CD14-positive monocyte (primary cell): ENCODE data around the gene GLTPD2. TPM values are rescaled to one million over a fixed set of nuclear protein-coding genes. Genes with fewer than 3 reads are reported as not detected.

ENCODE experiments used
- DNase-seq, 3 donors: peaks; one replicate each; pipeline ENCODE4 v3.0.0-alpha.2; 2011 to 2022
- H2AFZ ChIP-seq: 2 replicates; pipeline ENCODE4 v1.6.0; 2012; ENCODE audit warnings: mild to moderate bottlenecking, low read depth, low read length, inconsistent platforms; ENCODE audit not compliant: insufficient read depth, poor library complexity, severe bottlenecking
- H3K27ac ChIP-seq, 2 donors: 1 replicate in 1 of 2; 2 replicates in 1 of 2; pipeline ENCODE4 v1.5.1; 2012 to 2013; ENCODE audit warnings: low read length in 2 of 2, control low read depth in 1 of 2, inconsistent platforms in 1 of 2, low read depth in 1 of 2, mild to moderate bottlenecking in 1 of 2
- H3K27me3 ChIP-seq, 2 donors: one replicate each; pipeline versions ENCODE4 v1.6.0 to v1.6.1; 2011 to 2013; ENCODE audit warnings: low read length in 2 of 2; ENCODE audit not compliant: control insufficient read depth in 2 of 2, insufficient read depth in 2 of 2
- H3K36me3 ChIP-seq, 2 donors: replicated peaks in 1 of 2; 1 replicate in 1 of 2; 2 replicates in 1 of 2; pipeline versions ENCODE4 v1.5.1 to v1.6.1; 2012 to 2013; ENCODE audit warnings: low read length in 2 of 2, control low read depth in 1 of 2, inconsistent platforms in 1 of 2, mild to moderate bottlenecking in 1 of 2; ENCODE audit not compliant: insufficient read depth in 2 of 2, control insufficient read depth in 1 of 2
- H3K4me1 ChIP-seq, 2 donors: 1 replicate in 1 of 2; 2 replicates in 1 of 2; pipeline versions ENCODE4 v1.5.1 to v1.6.1; 2012 to 2013; ENCODE audit warnings: low read length in 2 of 2, control low read depth in 1 of 2, inconsistent platforms in 1 of 2, mild to moderate bottlenecking in 1 of 2, moderate library complexity in 1 of 2; ENCODE audit not compliant: insufficient read depth in 2 of 2, control insufficient read depth in 1 of 2
- H3K4me2 ChIP-seq: replicated peaks from 2 replicates; pipeline ENCODE3; 2012; ENCODE audit warnings: low read length, moderate library complexity, mild to moderate bottlenecking; ENCODE audit not compliant: poor library complexity, severe bottlenecking; ENCODE audit errors: extremely low read depth
- H3K4me3 ChIP-seq, 3 experiments: fragments of 200-600 bp in 1 of 3; sonication (generic) in 1 of 3; replicated peaks in 1 of 3; 1 replicate in 2 of 3; 2 replicates in 1 of 3; pipeline ENCODE4 v1.5.1; 2011 to 2013; ENCODE audit warnings: low read length in 3 of 3, mild to moderate bottlenecking in 3 of 3, control low read depth in 2 of 3, low read depth in 2 of 3, inconsistent platforms in 1 of 3, moderate library complexity in 1 of 3
- H3K79me2 ChIP-seq: 2 replicates; pipeline ENCODE4 v1.6.0; 2012; ENCODE audit warnings: mild to moderate bottlenecking, control low read depth, inconsistent platforms, low read length, moderate library complexity; ENCODE audit not compliant: insufficient read depth
- H3K9ac ChIP-seq: 2 replicates; pipeline ENCODE4 v1.6.0; 2017; ENCODE audit warnings: low read length, mild to moderate bottlenecking; ENCODE audit not compliant: insufficient read depth, poor library complexity, severe bottlenecking
- H3K9me3 ChIP-seq, 2 donors: replicated peaks in 1 of 2; 1 replicate in 1 of 2; 2 replicates in 1 of 2; pipeline versions ENCODE4 v1.5.1 to v1.6.1; 2012 to 2013; ENCODE audit warnings: low read length in 2 of 2, control low read depth in 1 of 2; ENCODE audit not compliant: control insufficient read depth in 1 of 2, insufficient read depth in 1 of 2
- H4K20me1 ChIP-seq: 2 replicates; pipeline ENCODE4 v1.6.0; 2012; ENCODE audit warnings: mild to moderate bottlenecking, low read length, control low read depth, moderate library complexity; ENCODE audit not compliant: insufficient read depth
- H3K27ac Mint-ChIP-seq, 7 donors: one replicate each; pipeline ENCODE4 v1.8.0; 2020; ENCODE audit warnings: mild to moderate bottlenecking in 7 of 7, mixed read lengths in 7 of 7, moderate library complexity in 6 of 7, inconsistent platforms in 2 of 7
- H3K27me3 Mint-ChIP-seq, 3 donors: one replicate each; pipeline ENCODE4 v1.8.0; 2021 to 2022; ENCODE audit warnings: low read depth in 3 of 3, mild to moderate bottlenecking in 3 of 3, mixed read lengths in 3 of 3, moderate library complexity in 3 of 3, inconsistent platforms in 1 of 3
- H3K36me3 Mint-ChIP-seq, 2 donors: one replicate each; pipeline ENCODE4 v1.8.0; 2020; ENCODE audit warnings: mixed read lengths in 2 of 2, inconsistent platforms in 1 of 2, mild to moderate bottlenecking in 1 of 2
- H3K4me1 Mint-ChIP-seq: one replicate; pipeline ENCODE4 v1.8.0; 2020; ENCODE audit warnings: mild to moderate bottlenecking, mixed read lengths
- H3K4me3 Mint-ChIP-seq, 2 donors: one replicate each; pipeline ENCODE4 v1.8.0; 2020; ENCODE audit warnings: mild to moderate bottlenecking in 2 of 2, mixed read lengths in 2 of 2, moderate library complexity in 1 of 2
- H3K9me3 Mint-ChIP-seq, 7 donors: one replicate each; pipeline ENCODE4 v1.8.0; 2020 to 2022; ENCODE audit warnings: mixed read lengths in 7 of 7, mild to moderate bottlenecking in 6 of 7, moderate library complexity in 6 of 7, inconsistent platforms in 2 of 7
- WGBS: methylation state at CpG from one replicate; pipeline ENCODE4 v1.1.5; 2013; ENCODE audit warnings: missing lambda C conversion rate; ENCODE audit not compliant: insufficient coverage; 5-methylcytosine and 5-hydroxymethylcytosine counted together
- intact Hi-C, 2 donors: fragments of 100-400 bp; cut with micrococcal nuclease; formaldehyde crosslinking; loops; one replicate each; pipeline versions ENCODE4 v1.15.0 to v1.15.1; 2023
- polyA plus RNA-seq, 3 donors: library from polyadenylated mRNA; depleted of rRNA in 1 of 3; unstranded in 2 of 3; stranded (reverse) in 1 of 3; fragments of 300-500 nt in 2 of 3; fragments of >200 nt in 1 of 3; fragmentation: Illumina TruSeq in 2 of 3; gene quantifications; 1 replicate in 2 of 3; 2 replicates in 1 of 3; pipeline ENCODE4 v1.2.3, GENCODE V29; 2012 to 2021
- TF ChIP-seq, protein P1 (sequence below): fragments of 200-600 bp; IDR thresholded peaks from one replicate; pipeline ENCODE4 v1.8.0; 2022; ENCODE audit warnings: antibody characterized with exemption, mild to moderate bottlenecking

Gene GLTPD2
- polyA plus RNA-seq, 3 donors, result 0.27 to 2.1 (median 1.5) TPM

DNA sequence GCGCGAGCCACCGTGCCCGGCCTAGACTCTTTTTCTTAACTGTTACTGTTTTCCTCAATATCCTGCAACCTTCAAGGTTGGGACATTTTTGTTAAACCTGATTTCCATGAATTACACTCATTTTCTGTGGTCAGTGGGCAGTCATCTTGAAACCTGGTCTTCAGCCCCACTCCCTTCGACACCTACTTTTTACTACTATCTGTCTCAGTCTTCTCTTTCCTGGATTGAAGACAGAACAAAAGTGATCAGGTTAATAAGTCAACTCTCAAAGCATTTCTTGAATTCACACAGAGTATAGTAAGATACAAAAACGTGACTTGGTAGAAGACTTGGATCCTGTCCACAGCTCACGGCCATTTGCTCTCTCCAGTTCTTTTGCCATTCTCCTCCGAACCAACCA, 50.5 kb downstream of the GLTPD2 start:
- intact Hi-C loops, result loop anchor here (5.0 kb wide), 3 partner anchors 33 to 42 kb away; partner anchors contain the start of gene PSMB6 (in 1 of the 2)
- no peak for DNase-seq
- Histone ChIP-seq H3K9me3 (no peaks in the 10 kb centered on the region), H3K4me2 (no peak overlapping the region), H4K20me1 (peaks cover 15% of the 10 kb centered on the region), H3K4me3 (no peak overlapping the region), H2AFZ (no peak overlapping the region), H3K27me3 (no peaks in the 10 kb centered on the region), H3K36me3 (peaks cover 10 to 31% of the 10 kb centered on the region in 2 donors), H3K9ac (no peak overlapping the region), H3K79me2 (peaks cover 85% of the 10 kb centered on the region), H3K4me1 (peaks cover 43 to 57% of the 10 kb centered on the region in 2 donors), H3K27ac (no peak overlapping the region)
- Mint-ChIP-seq H3K9me3 (no peaks in the 10 kb centered on the region), H3K27me3 (peaks cover 0 to 3% (median 0%) of the 10 kb centered on the region in 3 donors), H3K4me1 (peaks cover 69% of the 10 kb centered on the region), H3K4me3 (peak overlapping the region in 1 of 2 donors; percentile 17), H3K36me3 (peaks cover 51 to 54% of the 10 kb centered on the region in 2 donors), H3K27ac (no peak overlapping the region)
- 100% methylated on average over 1 of the region's 8 CpGs for WGBS
- TF ChIP-seq, protein P1, sequence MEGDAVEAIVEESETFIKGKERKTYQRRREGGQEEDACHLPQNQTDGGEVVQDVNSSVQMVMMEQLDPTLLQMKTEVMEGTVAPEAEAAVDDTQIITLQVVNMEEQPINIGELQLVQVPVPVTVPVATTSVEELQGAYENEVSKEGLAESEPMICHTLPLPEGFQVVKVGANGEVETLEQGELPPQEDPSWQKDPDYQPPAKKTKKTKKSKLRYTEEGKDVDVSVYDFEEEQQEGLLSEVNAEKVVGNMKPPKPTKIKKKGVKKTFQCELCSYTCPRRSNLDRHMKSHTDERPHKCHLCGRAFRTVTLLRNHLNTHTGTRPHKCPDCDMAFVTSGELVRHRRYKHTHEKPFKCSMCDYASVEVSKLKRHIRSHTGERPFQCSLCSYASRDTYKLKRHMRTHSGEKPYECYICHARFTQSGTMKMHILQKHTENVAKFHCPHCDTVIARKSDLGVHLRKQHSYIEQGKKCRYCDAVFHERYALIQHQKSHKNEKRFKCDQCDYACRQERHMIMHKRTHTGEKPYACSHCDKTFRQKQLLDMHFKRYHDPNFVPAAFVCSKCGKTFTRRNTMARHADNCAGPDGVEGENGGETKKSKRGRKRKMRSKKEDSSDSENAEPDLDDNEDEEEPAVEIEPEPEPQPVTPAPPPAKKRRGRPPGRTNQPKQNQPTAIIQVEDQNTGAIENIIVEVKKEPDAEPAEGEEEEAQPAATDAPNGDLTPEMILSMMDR, result no peak

Other genes with a start within 250 kb of the GLTPD2 start
- 10 to 100 TPM in 1 of 3 donors, 1 to 10 TPM in 2; 4.2 to 22.3 (median 5.3) TPM for gene MYBBP1A, start 233.6 kb upstream of the GLTPD2 start, polyA plus RNA-seq
- not detected for gene GGT6, start 228.4 kb upstream of the GLTPD2 start, polyA plus RNA-seq
- under 1 TPM in 1 of 3 donors, not detected in 2; 0.08 TPM for gene SMTNL2, start 204.4 kb upstream of the GLTPD2 start, polyA plus RNA-seq
- gene ALOX15, start 147.3 kb upstream of the GLTPD2 start, polyA plus RNA-seq, result under 1 TPM in 2 of 3 donors, not detected in 1; 0.05 to 0.13 TPM
- 10 to 100 TPM in 1 of 3 donors, 1 to 10 TPM in 2; 1.3 to 11.2 (median 2.6) TPM for gene PELP1, start 84.8 kb upstream of the GLTPD2 start, polyA plus RNA-seq
- 100 to 1,000 TPM; 134 to 760 (median 150) TPM for gene ARRB2, start 78.3 kb upstream of the GLTPD2 start, polyA plus RNA-seq
- 10 to 100 TPM; 22.1 to 35.7 (median 25.5) TPM for gene MED11, start 57.5 kb upstream of the GLTPD2 start, polyA plus RNA-seq
- gene ZMYND15, start 49.1 kb upstream of the GLTPD2 start, polyA plus RNA-seq, result 10 to 100 TPM in 1 of 3 donors, 1 to 10 TPM in 1, under 1 TPM in 1; 0.97 to 13.6 (median 1.2) TPM
- 100 to 1,000 TPM in 2 of 3 donors, 10 to 100 TPM in 1; 68.1 to 204 (median 103) TPM for gene CXCL16, start 49.0 kb upstream of the GLTPD2 start, polyA plus RNA-seq
- not detected for gene TM4SF5, start 17.1 kb upstream of the GLTPD2 start, polyA plus RNA-seq
- 1 to 10 TPM in 1 of 3 donors, under 1 TPM in 2; 0.54 to 2.1 (median 0.79) TPM for gene VMO1, start 2.6 kb upstream of the GLTPD2 start, polyA plus RNA-seq
- 100 to 1,000 TPM; 134 to 364 (median 361) TPM for gene PSMB6, start 7.2 kb downstream of the GLTPD2 start, polyA plus RNA-seq
- gene PLD2, start 18.2 kb downstream of the GLTPD2 start, polyA plus RNA-seq, result 100 to 1,000 TPM in 1 of 3 donors, 1 to 10 TPM in 2; 3.5 to 122 (median 4.0) TPM
- 100 to 1,000 TPM in 1 of 3 donors, 1 to 10 TPM in 2; 3.2 to 159 (median 7.2) TPM for gene MINK1, start 44.4 kb downstream of the GLTPD2 start, polyA plus RNA-seq
- 1 to 10 TPM; 1.9 to 5.1 (median 4.2) TPM for gene C17orf107, start 110.6 kb downstream of the GLTPD2 start, polyA plus RNA-seq
- 10 to 100 TPM in 1 of 3 donors, 1 to 10 TPM in 1, under 1 TPM in 1; 0.54 to 12.6 (median 2.1) TPM for gene CHRNE, start 114.1 kb downstream of the GLTPD2 start, polyA plus RNA-seq
- gene GP1BA, start 143.3 kb downstream of the GLTPD2 start, polyA plus RNA-seq, result under 1 TPM in 2 of 3 donors, not detected in 1; 0.24 to 0.29 TPM
- gene SLC25A11, start 151.1 kb downstream of the GLTPD2 start, polyA plus RNA-seq, result 100 to 1,000 TPM in 2 of 3 donors, 10 to 100 TPM in 1; 65.2 to 138 (median 111) TPM
- 100 to 1,000 TPM in 1 of 3 donors, 10 to 100 TPM in 2; 17.2 to 105 (median 20.6) TPM for gene RNF167, start 151.3 kb downstream of the GLTPD2 start, polyA plus RNA-seq
- 1,000 to 10,000 TPM in 2 of 3 donors, 100 to 1,000 TPM in 1; 842 to 1,613 (median 1,582) TPM for gene PFN1, start 159.6 kb downstream of the GLTPD2 start, polyA plus RNA-seq
- 10 to 100 TPM in 1 of 3 donors, under 1 TPM in 2; 0.36 to 14.2 (median 0.60) TPM for gene ENO3, start 162.2 kb downstream of the GLTPD2 start, polyA plus RNA-seq
- gene SPAG7, start 178.9 kb downstream of the GLTPD2 start, polyA plus RNA-seq, result 10 to 100 TPM; 75.6 to 96.7 (median 85.1) TPM
- 10 to 100 TPM in 1 of 3 donors, 1 to 10 TPM in 2; 7.1 to 88.9 (median 7.6) TPM for gene CAMTA2, start 198.7 kb downstream of the GLTPD2 start, polyA plus RNA-seq
- under 1 TPM; 0.38 to 0.52 (median 0.44) TPM for gene INCA1, start 208.6 kb downstream of the GLTPD2 start, polyA plus RNA-seq
- 10 to 100 TPM in 1 of 3 donors, 1 to 10 TPM in 2; 3.6 to 12.0 (median 3.9) TPM for gene KIF1C, start 209.0 kb downstream of the GLTPD2 start, polyA plus RNA-seq
- not detected for gene SLC52A1, start 246.5 kb downstream of the GLTPD2 start, polyA plus RNA-seq